Measurements from ENCODE around the gene QRFP. TPM values are rescaled to one million over a fixed set of nuclear protein-coding genes. Genes with fewer than 3 reads are reported as not detected.

QRFP gene
- total RNA-seq, 1 donor from 2014 or later: not detected

Other genes starting within 250 kb of the QRFP start
- gene PRDM12, start 232.2 kb downstream of the QRFP start, total RNA-seq: 0.21 and 0.28 TPM in 2 replicates
- 93.0 and 94.9 TPM in 2 replicates for gene EXOSC2, start 203.0 kb downstream of the QRFP start, total RNA-seq
- gene ABL1, start 61.6 kb downstream of the QRFP start, total RNA-seq: 35.5 and 36.5 TPM in 2 replicates
- not detected in 2 replicates for gene FIBCD1, start 42.4 kb upstream of the QRFP start, total RNA-seq
- gene LAMC3, start 112.4 kb upstream of the QRFP start, total RNA-seq: not detected in 2 replicates
- gene AIF1L, start 199.7 kb upstream of the QRFP start, total RNA-seq: 0.27 and 0.55 TPM in 2 replicates
- 67.4 and 78.1 TPM in 2 replicates for gene NUP214, start 228.8 kb upstream of the QRFP start, total RNA-seq

Measured in activated T-helper 2 cell treated with anti-CD3 and anti-CD28 coated beads, Interferon-gamma antibody, Interleukin-2, Interleukin-4, amounts not matched to agents 10 μg/mL and 5 μg/mL and 100 μg/mL, durations not matched to agents 14 hours and 24 hours and 36 hours (primary cell).